Occipital lobe (tissue), 2 donors: Measurements from ENCODE around the gene MLPH. TPM values are rescaled to one million over a fixed set of nuclear protein-coding genes. Genes with fewer than 3 reads are reported as not detected.

ENCODE experiments used
- DNase-seq: peaks from one replicate; lab custom pipeline; 2025; lab: John Stamatoyannopoulos, UW
- total RNA-seq: library from RNA; depleted of rRNA; stranded (reverse); fragments of >200 nt; gene quantifications from one replicate; pipeline ENCODE4 v1.2.3, GENCODE V29; 2014

Gene MLPH
- total RNA-seq, 1 donor from 2014 or later = 0.94 TPM

- no peak for DNase-seq
Measured at GRCh38 chr2:237540823-237541222, 53.8 kb downstream of the MLPH start.

DNA sequence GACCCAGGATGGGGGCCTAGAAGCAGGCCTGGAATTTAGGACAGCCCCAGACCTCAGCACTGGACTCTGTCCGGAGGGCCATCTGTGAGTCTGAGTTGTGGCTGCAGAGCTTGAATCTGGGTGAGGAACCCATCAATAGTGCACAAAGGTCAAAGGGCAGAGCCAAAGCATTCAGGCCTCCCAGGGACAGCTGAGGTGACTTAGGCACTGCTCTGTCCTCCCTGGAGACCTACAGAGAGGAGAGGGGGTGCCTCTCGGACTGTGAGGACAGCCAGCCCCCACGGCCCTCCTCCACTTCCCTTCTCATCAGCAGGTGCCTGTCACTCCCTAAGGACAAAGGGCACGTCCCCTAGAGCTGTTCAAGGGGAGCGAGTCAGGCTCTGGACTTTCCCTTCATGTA lies 54.2 kb downstream of the MLPH start:
- no peak for DNase-seq

DNA sequence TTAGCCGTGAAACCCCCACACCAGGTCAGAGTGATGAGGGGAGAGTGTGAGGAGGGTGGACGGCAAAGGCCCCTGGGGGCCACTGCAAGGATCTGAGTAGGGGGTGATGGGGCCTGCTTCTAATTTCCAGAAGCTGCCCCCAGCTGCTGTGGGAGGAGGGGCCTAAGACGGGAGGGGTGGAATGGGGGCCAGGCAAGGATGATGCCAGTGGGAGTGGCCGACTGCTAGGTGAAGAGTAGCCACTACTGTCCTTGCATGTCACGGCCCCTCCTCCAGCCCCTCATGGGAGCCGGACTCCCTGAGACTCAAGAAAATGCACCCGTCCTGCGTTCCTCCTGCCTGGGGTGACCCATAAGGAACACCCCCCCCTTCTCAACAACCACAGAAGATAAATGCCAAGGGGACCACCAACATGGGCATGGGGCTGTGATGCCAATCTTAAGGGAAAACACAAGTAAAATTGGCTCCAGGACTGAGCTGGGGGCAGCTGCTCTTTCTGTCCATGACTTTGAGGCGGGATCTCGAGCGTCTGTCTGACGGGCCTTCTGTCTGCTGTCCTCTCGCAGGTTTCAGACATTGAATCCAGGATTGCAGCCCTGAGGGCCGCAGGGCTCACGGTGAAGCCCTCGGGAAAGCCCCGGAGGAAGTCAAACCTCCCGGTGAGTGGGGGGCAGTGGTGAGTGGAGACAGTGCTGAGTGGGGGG lies 55.1 kb downstream of the MLPH start:
- no peak for DNase-seq

DNA sequence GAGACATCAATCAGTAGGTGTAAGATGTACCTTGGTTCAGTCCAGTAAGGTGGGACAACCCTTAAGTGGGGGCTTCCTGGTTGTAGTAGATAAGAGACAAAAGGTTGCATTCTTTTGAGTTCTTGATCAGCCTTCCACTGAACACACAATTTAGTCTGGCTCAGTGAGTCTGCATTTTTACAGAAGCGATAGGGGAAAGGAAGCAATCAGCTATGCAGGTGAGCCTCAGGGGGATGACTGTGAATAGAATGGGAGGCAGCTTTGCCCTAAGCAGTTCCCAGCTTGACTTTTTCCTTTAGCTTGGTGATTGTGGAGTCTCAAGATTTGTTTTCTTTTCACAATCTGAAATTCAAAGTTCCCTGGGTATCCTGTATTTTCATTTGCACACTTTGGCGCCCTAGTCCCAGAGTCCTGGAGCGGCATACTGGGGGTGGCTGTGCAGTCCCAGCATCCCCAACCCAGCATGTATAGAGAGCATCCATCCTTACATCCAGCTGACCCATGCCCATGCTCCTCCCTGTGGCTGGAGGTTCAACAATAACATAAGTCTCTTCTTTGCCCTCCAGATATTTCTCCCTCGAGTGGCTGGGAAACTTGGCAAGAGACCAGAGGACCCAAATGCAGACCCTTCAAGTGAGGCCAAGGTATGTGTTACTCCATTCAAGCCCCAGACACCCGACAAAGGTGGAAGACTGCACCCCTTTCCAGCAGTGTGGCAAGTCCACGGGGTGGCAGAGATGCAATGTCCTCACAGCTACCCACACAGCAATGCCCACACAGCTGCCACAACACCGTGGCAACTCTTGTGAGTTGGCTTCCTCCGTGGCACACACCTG lies 59.2 kb downstream of the MLPH start:
- no peak for DNase-seq

DNA sequence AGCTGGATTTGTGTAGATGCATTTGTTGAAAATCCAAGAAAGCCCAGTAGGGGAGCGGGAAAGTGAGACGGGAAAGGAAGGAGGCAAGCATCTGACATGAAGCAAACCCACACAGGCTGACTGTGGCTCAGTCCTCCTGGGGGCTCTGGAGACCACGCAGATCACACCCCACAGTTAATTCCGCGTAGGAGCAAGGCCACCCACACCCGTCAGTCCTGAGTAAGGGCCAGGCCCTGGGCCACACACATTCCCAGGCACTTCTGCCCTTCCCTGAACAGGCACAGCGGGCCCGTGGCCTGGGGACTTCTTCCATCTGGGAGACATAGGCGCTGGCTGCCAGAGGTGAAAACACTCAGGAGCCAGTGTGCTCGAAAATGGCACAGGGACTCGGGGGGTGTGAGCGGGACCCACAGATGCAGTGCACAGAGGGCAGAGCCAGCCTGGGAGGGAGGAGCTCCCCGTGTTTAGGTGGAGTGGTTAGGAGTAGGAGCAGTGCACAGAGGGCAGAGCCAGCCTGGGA lies 59.9 kb downstream of the MLPH start:
- DNase-seq = no peak

GRCh38 chr2:237547841-237548416 lies 60.9 kb downstream of the MLPH start:
- DNase-seq = no peak

DNA sequence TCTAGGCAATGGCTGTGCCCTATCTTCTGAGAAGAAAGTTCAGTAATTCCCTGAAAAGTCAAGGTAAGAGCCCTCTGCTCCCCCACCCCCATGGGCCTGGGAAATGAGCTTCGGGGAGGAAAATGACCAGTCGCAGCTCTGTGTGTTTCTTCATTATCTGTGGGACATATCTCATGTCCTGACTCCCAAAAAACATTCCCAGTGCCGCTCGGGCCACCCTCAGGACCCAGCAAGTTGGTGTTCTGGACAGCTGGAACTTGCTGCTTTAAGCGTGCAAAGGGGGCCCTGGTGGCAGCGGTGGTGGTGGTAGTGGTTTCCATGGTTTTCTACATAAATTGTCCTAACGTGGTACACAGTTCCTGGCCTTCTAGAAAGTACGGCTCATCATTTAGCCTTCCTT lies 62.2 kb downstream of the MLPH start:
- DNase-seq = no peak

- DNase-seq = no peak
Measured at GRCh38 chr2:237549643-237550415, 62.8 kb downstream of the MLPH start.

DNA sequence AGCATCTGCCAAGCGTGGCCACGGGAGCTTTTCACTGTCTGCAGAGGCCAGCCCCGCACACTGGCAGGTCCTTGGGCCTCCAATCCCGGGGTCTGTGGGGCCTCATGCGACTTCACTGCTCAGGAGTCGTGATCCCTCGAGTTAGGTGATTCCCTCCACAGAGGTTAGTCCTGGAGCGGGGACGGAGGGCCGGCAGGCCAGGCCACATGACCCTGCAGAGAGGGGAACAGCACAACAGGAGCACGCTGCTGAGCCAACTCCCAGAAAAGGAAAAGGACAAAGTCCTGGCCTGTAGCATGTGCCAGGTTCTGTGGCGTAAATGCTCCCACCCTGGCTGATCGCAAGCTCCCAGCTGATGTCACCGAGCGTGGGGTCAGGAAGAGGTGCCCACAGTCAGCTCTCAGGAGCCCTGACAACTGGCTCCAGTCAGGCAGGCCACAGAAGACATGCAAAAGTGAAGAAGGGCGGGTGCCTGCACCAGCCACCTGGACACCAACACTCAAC lies 64.1 kb downstream of the MLPH start:
- no peak for DNase-seq

GRCh38 chr2:237552908-237553307 lies 65.9 kb downstream of the MLPH start:
- no peak for DNase-seq

DNA sequence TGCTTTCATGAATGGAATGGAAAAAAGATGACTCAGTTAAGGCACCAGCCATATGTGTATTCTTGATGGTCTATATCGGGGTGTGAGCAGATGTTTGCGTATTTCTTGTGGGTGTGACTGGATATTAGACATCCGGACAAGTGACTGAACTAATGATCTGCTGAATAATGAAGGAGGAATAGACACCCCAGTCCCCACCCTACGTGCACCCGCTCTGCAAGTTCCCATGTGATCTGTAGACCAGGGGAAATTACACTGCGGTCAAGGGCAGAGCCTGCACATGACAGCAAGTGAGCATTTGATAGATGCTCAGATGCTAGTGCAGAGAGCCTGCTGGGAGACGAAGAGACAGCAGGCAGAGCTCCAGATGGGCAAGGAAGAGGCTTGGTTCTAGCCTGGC lies 66.9 kb downstream of the MLPH start:
- DNase-seq = no peak

DNA sequence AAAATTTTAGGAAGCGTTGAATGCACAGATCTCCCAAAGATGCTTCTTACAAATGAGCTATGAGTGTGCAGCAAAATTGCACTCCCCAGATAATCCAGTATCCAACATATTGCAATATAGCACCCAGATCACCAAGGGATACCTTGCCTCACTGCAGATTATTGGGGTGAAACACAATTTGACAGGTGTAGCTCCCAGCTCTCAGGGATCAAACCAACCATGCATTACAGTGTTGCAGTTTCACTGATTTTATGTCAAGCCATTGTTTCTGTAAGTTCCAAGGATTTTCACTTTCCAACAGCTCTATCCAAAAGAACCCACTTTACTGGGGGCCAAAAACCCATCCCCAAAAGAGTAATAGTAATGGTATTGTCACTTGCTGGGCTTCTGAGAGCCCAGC lies 68.5 kb downstream of the MLPH start:
- no peak for DNase-seq

GRCh38 chr2:237556773-237557632 lies 70.0 kb downstream of the MLPH start:
- no peak for DNase-seq

DNA sequence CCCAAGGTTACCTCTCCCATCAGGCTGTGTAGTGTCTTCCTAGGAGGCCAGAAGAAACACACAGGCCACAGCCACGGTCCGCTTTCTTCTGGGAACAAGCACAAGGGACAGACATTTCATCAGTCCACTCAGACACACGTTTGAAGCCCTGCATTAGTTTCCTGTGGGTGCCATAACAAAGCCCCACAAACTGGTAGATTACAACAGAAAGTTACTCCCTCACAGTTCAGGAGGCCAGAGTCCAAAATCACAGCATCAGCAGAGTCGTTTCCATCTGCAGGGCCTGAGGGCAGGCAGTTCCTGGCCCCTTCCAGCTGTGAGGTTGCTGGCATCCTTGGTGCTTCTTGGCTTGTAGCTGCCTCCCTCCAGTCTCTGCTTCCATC lies 70.6 kb downstream of the MLPH start:
- no peak for DNase-seq

- no peak for DNase-seq
Measured at GRCh38 chr2:237558961-237559641, 72.0 kb downstream of the MLPH start.

- DNase-seq = no peak
Measured at GRCh38 chr2:237561221-237561620, 74.2 kb downstream of the MLPH start.

- no peak for DNase-seq
Measured at GRCh38 chr2:237563816-237564215, 76.8 kb downstream of the MLPH start.

GRCh38 chr2:237564526-237565131 lies 77.6 kb downstream of the MLPH start:
- DNase-seq = no peak

DNA sequence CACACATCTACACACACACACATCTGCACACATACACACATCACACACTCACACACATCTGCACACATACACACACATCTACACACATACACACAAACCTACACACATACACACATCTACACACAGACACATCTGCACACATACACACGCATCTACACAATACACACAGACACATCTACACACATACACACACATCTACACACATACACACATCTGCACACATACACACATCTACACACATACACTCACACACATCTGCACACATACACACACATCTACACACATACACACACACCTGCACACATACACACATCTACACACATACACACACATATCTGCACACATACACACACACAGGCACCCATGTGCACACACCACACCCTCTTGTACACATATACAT lies 78.9 kb downstream of the MLPH start:
- DNase-seq = no peak
